ENCODE measurements around the gene SKI. TPM values are rescaled to one million over a fixed set of nuclear protein-coding genes. Genes with fewer than 3 reads are reported as not detected.

Gene SKI
- total RNA-seq, 1 donor from 2014 or later, result 66.2 TPM

GRCh38 chr1:2308844-2309243, 80.7 kb downstream of the SKI start:
- FAIRE-seq (no peak), DNase-seq (ENCODE audit: low read depth) (no peak)
- H3K36me3 Mint-ChIP-seq (ENCODE audit: low read depth, unreplicated experiment), result peaks cover 7% of the 10 kb centered on the region
- no peaks in the 10 kb centered on the region for H3K4me1 Mint-ChIP-seq (ENCODE audit: low read depth, unreplicated experiment)
- no peaks in the 10 kb centered on the region for H3K27me3 Mint-ChIP-seq (ENCODE audit: low read depth, unreplicated experiment)
- peaks cover 49% of the 10 kb centered on the region for H4K20me1 ChIP-seq (ENCODE audit: insufficient read depth, low read length)
- H3K36me3 ChIP-seq (ENCODE audit: insufficient read depth, low read length), result peaks cover 8% of the 10 kb centered on the region
- no peaks in the 10 kb centered on the region for H3K9me3 Mint-ChIP-seq (ENCODE audit: unreplicated experiment)
- no peaks in the 10 kb centered on the region for H3K27me3 ChIP-seq (ENCODE audit: insufficient read depth, low read length)
- no peak overlapping the region for H3K27ac ChIP-seq (ENCODE audit: low read depth, low read length)
- no peaks in the 10 kb centered on the region for H3K9me3 ChIP-seq (ENCODE audit: insufficient read depth, low read depth, low read length)
- H3K9ac ChIP-seq (ENCODE audit: low read length), result no peak overlapping the region
- no peak overlapping the region for H3K4me2 ChIP-seq (ENCODE audit: low read length)
- peaks cover 35% of the 10 kb centered on the region for H3K79me2 ChIP-seq (ENCODE audit: insufficient read depth, low read length)
- no peak for TF ChIP-seq EZH2 (IDR thresholded peaks at IDR 0.05; ENCODE audit: insufficient read depth, low read length)
- TF ChIP-seq CTCF (IDR thresholded peaks at IDR 0.05; ENCODE audit: insufficient read depth, low read depth, low read length), result no peak
- H3K4me3 ChIP-seq (ENCODE audit: insufficient read depth, low read depth, low read length), result no peak overlapping the region
- no peak overlapping the region for H3K27ac Mint-ChIP-seq (ENCODE audit: unreplicated experiment)
- peaks cover 6% of the 10 kb centered on the region for H3K4me1 ChIP-seq (ENCODE audit: insufficient read depth, low read length)
- H3K4me3 Mint-ChIP-seq (ENCODE audit: unreplicated experiment), result no peak overlapping the region
- H2AFZ ChIP-seq (ENCODE audit: low read depth, low read length), result no peak overlapping the region

- no peak overlapping the region for H3K27ac ChIP-seq (ENCODE audit: low read depth, low read length)
- H3K36me3 ChIP-seq (ENCODE audit: insufficient read depth, low read length), result peaks cover 8% of the 10 kb centered on the region
- TF ChIP-seq EZH2 (IDR thresholded peaks at IDR 0.05; ENCODE audit: insufficient read depth, low read length), result no peak
- TF ChIP-seq CTCF (IDR thresholded peaks at IDR 0.05; ENCODE audit: insufficient read depth, low read depth, low read length), result no peak
- no peaks in the 10 kb centered on the region for H3K27me3 Mint-ChIP-seq (ENCODE audit: low read depth, unreplicated experiment)
- DNase-seq (ENCODE audit: low read depth) (no peak), FAIRE-seq (no peak)
- H3K4me2 ChIP-seq (ENCODE audit: low read length), result no peak overlapping the region
- H3K4me1 Mint-ChIP-seq (ENCODE audit: low read depth, unreplicated experiment), result no peaks in the 10 kb centered on the region
- no peak overlapping the region for H3K4me3 Mint-ChIP-seq (ENCODE audit: unreplicated experiment)
- H3K4me3 ChIP-seq (ENCODE audit: insufficient read depth, low read depth, low read length), result no peak overlapping the region
- H3K9ac ChIP-seq (ENCODE audit: low read length), result no peak overlapping the region
- no peak overlapping the region for H2AFZ ChIP-seq (ENCODE audit: low read depth, low read length)
- peaks cover 33% of the 10 kb centered on the region for H4K20me1 ChIP-seq (ENCODE audit: insufficient read depth, low read length)
- H3K9me3 ChIP-seq (ENCODE audit: insufficient read depth, low read depth, low read length), result no peaks in the 10 kb centered on the region
- H3K27ac Mint-ChIP-seq (ENCODE audit: unreplicated experiment), result no peak overlapping the region
- peaks cover 12% of the 10 kb centered on the region for H3K4me1 ChIP-seq (ENCODE audit: insufficient read depth, low read length)
- H3K27me3 ChIP-seq (ENCODE audit: insufficient read depth, low read length), result no peaks in the 10 kb centered on the region
- peaks cover 22% of the 10 kb centered on the region for H3K79me2 ChIP-seq (ENCODE audit: insufficient read depth, low read length)
- peaks cover 7% of the 10 kb centered on the region for H3K36me3 Mint-ChIP-seq (ENCODE audit: low read depth, unreplicated experiment)
- H3K9me3 Mint-ChIP-seq (ENCODE audit: unreplicated experiment), result no peaks in the 10 kb centered on the region
These were observed 82.4 kb downstream of the SKI start for GRCh38 chr1:2310332-2311183.

Measured in astrocyte (in vitro differentiated cells and primary cell).